Measurements from ENCODE around the gene RHOF.

RHOF gene, protein sequence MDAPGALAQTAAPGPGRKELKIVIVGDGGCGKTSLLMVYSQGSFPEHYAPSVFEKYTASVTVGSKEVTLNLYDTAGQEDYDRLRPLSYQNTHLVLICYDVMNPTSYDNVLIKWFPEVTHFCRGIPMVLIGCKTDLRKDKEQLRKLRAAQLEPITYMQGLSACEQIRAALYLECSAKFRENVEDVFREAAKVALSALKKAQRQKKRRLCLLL

GRCh38 chr12:121793440-121793837 is at the start of gene RHOF:
RHOF (minus strand) TSS chr12:121793688; CDS start chr12:121793633, 55 bp downstream.
- peak; percentile 62 for DNase-seq

- peak; percentile 39 for DNase-seq
These were observed 46.7 kb upstream of the RHOF start for GRCh38 chr12:121839993-121840761.

DNA sequence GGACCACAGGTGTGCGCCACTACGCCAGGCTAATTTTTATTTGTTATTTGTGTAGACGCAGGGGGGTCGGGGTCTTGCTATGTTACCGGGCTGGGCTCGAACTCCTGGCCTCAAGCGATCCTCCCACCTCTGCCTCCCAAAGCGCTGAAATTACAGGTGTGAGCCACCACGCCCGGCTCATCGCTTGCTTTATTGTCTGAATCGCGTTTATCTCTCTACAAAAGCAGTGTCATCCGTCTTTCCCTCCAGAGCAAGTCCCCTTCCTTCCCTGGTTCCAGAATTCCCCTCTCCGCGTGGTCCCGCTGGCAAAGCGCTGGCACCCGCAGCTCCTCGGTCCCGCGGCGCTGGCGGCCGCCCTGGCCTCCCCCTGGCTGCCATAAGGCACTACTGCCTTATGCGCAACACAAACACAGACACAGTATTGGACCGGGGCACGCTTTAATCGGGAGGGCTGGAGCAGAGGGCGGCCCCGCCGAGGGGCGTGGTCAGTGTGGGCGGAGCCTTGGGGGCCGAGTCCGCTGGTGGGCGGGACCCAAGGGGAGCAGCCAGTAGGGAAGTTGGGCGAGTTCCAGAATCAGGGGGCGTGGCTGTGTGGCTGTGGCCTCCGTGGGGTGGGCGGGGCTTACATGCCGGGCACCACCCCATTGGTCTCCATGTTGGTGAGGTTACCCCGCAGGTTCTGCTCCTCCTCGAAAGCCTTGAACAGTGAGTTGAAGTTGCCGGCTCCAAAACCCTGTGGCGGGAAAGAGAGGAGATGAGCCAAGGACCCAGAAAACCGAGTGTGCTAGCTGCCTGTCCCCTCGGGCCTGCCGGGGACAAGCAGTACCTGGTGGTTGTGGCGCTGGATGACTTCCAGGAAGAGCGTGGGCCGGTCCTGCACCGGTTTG is 45.9 kb upstream of the RHOF start:
- peak; percentile 98 for DNase-seq

DNA sequence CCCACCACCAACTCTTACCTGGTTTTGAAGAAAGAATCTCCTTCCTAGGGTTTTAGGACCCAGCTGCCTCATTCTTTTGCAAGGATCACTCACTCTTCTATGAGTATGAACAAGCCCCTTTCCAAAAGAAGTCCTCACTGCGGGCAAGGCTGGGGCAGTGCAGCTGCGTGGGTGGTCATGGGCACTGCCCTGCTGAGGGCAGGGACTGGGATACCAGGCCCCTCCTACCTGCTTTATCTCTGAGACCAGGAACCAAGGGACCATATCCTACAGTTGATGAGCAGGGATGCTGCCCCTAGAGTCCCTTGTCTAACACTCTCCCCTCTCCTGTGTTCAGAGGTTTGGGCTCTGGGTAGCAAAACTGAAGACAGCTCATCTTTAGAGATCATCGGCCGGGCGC is 44.6 kb upstream of the RHOF start:
- peak; percentile 85 for DNase-seq

- no peak for DNase-seq
These were observed 44.2 kb upstream of the RHOF start for GRCh38 chr12:121837680-121838079.

DNA sequence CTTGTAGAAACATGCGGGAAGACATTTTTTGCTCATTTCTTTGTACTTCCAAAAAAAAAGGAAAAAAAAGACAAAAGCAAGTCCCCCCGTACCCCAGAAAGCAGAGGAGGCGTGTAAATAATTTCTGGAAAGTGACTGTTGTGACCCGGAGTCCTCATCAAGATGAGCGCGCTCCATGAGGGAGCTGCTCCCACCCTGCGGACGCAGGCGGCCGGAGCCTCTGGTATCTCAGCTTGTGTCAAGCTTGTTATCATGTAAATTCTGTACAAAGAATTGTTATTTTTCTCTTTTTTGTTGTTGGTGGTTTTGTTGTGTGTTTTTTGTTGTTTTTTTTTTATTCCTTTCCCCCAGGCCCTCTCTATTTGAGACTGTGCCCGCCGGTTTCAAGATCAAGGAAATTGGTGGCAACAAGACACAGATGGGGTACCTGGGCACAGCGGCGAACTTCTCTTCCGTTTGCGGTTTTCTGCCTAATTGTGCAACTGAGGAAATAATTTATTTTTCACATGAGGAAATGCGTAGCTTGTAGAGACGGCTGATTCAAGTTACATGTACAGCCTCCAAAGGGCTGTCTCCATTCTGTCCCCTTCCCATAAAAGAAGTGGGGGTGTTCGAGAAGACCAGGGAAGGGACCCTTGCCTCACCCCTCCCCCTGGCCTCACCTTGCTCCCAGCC is 38.2 kb upstream of the RHOF start:
- no peak for DNase-seq

DNA sequence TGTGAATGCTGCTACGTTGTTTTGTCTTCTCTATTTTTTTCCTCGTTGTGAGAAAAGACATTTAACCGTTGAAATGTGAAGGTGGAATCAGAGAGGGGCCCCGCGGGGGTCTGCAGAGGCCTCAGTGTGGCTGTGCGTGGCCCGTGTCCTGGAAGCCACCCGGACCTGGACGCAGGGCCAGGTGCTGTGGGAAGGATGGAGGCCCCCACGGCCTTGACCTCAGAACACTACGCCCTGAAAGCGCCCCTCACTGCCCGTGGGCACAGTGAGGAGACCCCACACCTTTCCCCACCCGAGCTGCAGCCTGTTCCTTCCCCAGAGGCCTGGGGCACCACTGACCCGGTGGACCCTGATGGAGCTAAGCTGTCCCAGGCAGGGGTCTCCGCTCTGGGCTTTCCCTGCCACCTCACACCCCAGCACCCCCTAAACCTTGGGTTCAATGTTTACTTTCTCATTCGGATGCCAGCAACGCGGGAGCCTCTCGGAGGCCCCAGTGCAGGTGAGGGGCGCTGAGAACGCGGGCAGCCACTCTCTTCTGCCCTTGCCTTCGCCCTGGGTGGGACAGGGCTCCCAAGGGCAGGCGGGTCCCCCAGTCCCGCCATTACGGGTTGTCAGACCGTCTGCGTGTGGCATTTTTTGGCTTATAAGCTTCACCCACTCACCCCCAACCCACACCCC is 37.2 kb upstream of the RHOF start:
- DNase-seq: no peak

DNA sequence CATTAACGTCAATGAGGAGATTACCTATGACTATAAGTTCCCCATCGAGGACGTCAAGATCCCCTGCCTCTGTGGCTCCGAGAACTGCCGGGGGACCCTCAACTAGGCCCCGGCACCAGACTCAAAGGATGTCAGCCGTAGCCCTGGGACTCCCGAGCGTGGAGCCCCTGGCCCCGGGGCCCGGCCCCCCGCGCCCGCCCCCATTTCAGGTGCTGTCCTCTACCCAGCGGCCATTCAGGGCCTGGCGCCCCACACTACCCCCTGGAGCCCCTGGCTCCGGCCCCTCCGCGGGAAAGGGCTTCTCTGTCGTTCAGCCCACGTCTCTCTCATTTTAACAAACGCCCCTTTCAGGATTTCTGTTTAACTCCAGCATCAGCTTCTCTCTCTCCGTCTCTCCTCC is 36.6 kb upstream of the RHOF start:
- no peak for DNase-seq

DNA sequence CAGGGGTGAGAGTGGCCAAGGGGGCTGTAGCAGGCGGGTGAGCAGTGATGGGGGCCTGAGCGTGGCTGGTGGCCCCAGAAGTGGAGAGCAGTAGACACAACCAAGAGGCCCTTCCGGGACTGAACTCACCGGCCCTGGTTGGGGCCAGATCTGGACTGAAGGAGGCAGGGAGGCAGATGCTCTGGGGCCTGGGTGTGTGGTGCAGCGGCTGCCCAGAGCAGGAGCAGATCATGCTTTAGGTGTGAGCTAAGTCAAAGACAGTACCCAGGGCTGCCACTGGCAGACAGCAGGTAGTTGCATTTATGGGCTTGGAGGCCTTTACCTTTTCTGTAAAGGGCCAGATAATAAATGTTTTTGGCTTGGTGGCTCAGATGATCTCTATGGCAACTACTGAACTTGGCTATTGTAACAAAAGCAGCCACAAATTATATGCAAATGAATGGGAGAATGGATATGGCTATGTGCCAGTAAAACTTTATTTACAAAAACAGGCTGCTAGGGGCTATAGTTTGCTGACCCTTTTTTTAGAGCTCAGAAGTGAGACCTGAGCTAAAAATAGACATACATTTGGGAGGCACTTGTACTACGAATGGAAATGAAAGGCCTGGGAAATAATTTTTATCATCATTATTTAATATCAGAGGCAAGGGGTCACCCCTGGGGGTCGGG is 35.9 kb upstream of the RHOF start:
- DNase-seq: no peak

- no peak for DNase-seq
These were observed 35.3 kb upstream of the RHOF start for GRCh38 chr12:121828826-121829225.

GRCh38 chr12:121828306-121828705 is 34.8 kb upstream of the RHOF start:
- no peak for DNase-seq

- no peak for DNase-seq
These were observed 34.0 kb upstream of the RHOF start for GRCh38 chr12:121827351-121828099.

GRCh38 chr12:121826318-121827150 is 33.0 kb upstream of the RHOF start:
- DNase-seq: peak; percentile 51

DNA sequence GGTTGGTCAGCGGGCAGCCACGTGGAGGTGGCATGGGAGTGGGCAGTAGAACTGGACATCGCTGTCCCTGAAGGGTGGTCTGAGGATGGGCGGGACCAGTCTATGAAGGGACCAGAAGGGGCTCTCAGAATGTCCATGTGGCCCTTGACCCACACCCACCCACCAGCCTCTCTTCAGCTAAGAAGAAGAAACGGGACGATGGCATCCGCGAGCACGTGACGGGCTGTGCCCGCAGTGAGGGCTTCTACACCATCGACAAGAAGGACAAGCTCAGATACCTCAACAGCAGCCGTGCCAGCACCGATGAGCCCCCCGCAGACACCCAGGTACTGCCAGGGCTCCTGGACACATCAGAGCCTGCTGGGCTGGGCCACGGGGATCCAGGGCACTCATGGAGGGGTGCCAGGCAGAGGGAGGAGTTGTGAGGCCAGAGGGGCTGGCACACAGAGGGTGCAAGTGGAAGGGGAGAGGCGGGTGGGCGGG is 31.6 kb upstream of the RHOF start:
- peak; percentile 42 for DNase-seq

DNA sequence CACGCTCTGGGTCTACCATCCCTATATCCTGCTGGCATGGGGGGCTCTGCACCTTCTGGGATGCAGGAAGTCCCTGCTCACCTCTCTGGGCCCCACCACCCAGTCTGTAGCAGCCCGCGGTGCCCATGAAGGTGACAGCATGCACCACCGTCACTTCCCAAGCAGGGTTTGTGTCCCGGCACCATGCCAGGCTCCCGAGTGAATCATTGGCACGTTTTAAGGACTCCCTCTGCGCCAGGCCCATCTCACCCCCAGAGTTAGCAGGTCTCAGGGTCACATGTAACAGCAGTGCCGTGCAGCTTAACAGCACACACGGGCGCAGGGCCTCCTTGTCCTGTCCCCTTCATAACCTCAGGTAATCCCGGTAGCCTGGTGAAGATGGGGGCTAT is 30.2 kb upstream of the RHOF start:
- no peak for DNase-seq

- no peak for DNase-seq
These were observed 29.7 kb upstream of the RHOF start for GRCh38 chr12:121823101-121823726.

DNA sequence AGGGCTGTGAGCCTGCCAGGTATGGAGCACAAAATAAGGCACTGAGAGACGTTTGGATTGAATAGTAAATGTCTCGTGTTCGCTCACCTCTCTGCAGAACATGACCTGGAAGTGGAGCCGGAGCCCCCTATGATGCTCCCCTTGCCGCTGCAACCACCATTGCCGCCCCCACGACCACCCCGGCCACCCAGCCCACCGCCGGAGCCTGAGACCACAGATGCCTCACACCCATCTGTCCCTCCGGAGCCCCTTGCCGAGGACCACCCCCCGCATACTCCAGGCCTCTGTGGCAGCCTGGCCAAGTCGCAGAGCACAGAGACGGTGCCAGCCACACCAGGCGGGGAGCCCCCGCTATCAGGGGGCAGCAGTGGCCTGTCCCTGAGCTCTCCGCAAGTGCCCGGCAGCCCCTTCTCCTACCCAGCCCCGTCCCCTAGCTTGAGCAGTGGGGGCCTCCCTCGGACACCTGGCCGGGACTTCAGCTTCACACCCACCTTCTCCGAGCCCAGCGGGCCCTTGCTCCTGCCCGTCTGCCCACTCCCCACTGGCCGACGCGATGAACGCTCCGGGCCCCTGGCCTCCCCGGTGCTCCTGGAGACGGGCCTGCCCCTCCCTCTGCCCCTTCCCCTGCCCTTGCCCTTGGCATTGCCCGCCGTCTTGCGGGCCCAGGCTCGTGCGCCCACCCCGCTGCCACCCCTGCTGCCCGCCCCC is 29.1 kb upstream of the RHOF start:
- no peak for DNase-seq

DNA sequence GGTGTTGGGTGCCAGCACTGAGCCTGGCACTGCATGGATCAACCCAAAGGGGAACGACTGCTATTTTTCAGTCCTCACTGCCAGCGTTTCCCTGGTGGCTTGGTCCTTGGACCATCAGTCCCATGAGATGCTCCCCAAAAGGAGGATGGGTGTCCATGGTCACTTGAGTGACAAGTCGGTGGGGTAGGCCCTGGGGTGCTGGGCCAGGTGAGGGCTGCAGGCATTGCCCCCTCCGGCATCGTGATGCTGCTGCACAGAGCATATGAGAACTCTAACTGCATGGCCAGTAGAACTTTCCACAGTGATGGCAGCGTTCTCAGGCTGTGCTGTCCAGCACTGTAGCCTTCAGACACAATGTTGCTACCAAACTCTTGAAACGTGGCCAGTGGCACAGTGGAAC is 26.6 kb upstream of the RHOF start:
- no peak for DNase-seq

Data from hematopoietic multipotent progenitor cell treated with erythropoietin and hydrocortisone succinate and interleukin-3 and kit ligand, for 8 days (in vitro differentiated cells).